Effector memory CD8-positive, alpha-beta T cell (primary cell): Measurements from ENCODE around the gene RTN4R.

ENCODE experiments used
- ATAC-seq: fragments of 150-1000 bp; cut with Tn5 transposase; replicated peaks from 2 replicates; pipeline ENCODE4 v1.10.0; 2021; ENCODE audit warnings: mild to moderate bottlenecking, moderate library complexity
- DNase-seq, 3 experiments: peaks; one replicate each; pipeline ENCODE4 v3.0.0; 2021
- H3K27ac Mint-ChIP-seq, 2 donors: one replicate each; pipeline ENCODE4 v1.8.0; 2022; ENCODE audit warnings: mild to moderate bottlenecking in 2 of 2, mixed read lengths in 2 of 2, moderate library complexity in 2 of 2
- H3K27me3 Mint-ChIP-seq, 2 donors: one replicate each; pipeline ENCODE4 v1.8.0; 2022; ENCODE audit warnings: mixed read lengths in 2 of 2
- H3K36me3 Mint-ChIP-seq: one replicate; pipeline ENCODE4 v1.8.0; 2022; ENCODE audit warnings: mild to moderate bottlenecking, moderate library complexity, mixed read lengths; ENCODE audit not compliant: insufficient read depth
- H3K4me1 Mint-ChIP-seq, 2 donors: one replicate each; pipeline ENCODE4 v1.8.0; 2022; ENCODE audit warnings: low read depth in 2 of 2, mixed read lengths in 2 of 2
- H3K4me3 Mint-ChIP-seq, 2 donors: one replicate each; pipeline ENCODE4 v1.8.0; 2022; ENCODE audit warnings: mild to moderate bottlenecking in 2 of 2, mixed read lengths in 2 of 2, moderate library complexity in 2 of 2
- H3K9me3 Mint-ChIP-seq, 2 donors: one replicate each; pipeline ENCODE4 v1.8.0; 2022; ENCODE audit warnings: mixed read lengths in 2 of 2

The RTN4R gene

GRCh38 chr22:20229916-20230775, 38.0 kb downstream of the RTN4R start:
- no peaks in the 10 kb centered on the region for H3K4me1 Mint-ChIP-seq
- no peaks in the 10 kb centered on the region for H3K36me3 Mint-ChIP-seq
- ATAC-seq (no peak), DNase-seq (no peak)
- H3K27ac Mint-ChIP-seq, result no peak overlapping the region
- H3K27me3 Mint-ChIP-seq, result no peaks in the 10 kb centered on the region
- H3K4me3 Mint-ChIP-seq, result no peak overlapping the region
- no peaks in the 10 kb centered on the region for H3K9me3 Mint-ChIP-seq

GRCh38 chr22:20228939-20229272, 39.2 kb downstream of the RTN4R start:
- peaks cover 0 to 3% of the 10 kb centered on the region in 2 donors for H3K4me1 Mint-ChIP-seq
- no peaks in the 10 kb centered on the region for H3K36me3 Mint-ChIP-seq
- no peaks in the 10 kb centered on the region for H3K27me3 Mint-ChIP-seq
- H3K27ac Mint-ChIP-seq, result no peak overlapping the region
- ATAC-seq (no peak), DNase-seq (no peak)
- H3K9me3 Mint-ChIP-seq, result no peaks in the 10 kb centered on the region
- no peak overlapping the region for H3K4me3 Mint-ChIP-seq

DNA sequence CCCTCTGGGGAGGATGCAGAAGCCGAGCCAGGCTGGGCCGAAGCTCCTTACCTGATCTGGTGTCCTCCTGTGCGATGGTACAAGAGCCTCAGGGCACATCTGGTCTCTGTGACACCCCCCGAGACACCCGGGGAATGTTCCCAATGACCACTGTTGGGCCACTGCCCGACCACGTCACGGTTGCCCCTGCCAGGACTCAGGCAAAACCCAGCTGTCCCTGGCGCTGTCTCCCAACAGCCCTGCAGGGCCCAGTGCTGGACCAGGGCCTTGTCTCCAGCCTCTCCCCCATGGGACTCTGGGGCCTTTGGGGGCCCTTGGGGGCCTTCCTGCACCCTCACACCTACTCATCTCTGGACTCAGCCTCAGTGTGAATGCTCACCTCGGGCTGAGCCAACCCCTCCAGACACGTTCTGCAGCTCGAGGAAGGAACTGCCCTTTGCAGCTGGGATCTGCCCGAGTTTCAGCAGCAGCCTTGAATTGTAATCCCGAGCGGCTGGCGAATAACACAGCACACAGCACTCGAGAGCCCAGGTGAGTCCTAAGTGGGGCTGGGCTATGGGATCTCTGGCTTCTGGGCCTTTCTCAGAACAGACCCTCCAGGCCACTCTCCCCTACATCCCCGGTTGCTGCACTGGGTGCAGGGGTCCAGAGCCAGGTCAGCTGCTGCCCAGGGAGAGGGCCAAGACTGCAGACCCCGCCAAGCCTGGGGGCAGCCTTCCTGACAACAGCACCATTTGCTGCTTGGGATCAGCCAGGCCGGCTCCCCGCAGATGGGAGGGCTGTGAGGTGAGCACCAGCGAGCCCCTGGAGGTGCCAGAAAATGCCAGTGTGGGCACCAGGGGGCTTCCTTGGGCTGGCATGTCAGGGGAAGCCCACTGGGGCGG, 39.8 kb downstream of the RTN4R start:
- DNase-seq, result no peak
- Mint-ChIP-seq H3K36me3 (no peaks in the 10 kb centered on the region), H3K27me3 (no peaks in the 10 kb centered on the region), H3K9me3 (no peaks in the 10 kb centered on the region), H3K4me3 (no peak overlapping the region), H3K27ac (no peak overlapping the region), H3K4me1 (peaks cover 0 to 3% of the 10 kb centered on the region in 2 donors)
- no peak for ATAC-seq

GRCh38 chr22:20227363-20227762, 40.8 kb downstream of the RTN4R start:
- no peak overlapping the region for H3K27ac Mint-ChIP-seq
- H3K9me3 Mint-ChIP-seq, result no peaks in the 10 kb centered on the region
- peaks cover 2% of the 10 kb centered on the region for H3K36me3 Mint-ChIP-seq

DNA sequence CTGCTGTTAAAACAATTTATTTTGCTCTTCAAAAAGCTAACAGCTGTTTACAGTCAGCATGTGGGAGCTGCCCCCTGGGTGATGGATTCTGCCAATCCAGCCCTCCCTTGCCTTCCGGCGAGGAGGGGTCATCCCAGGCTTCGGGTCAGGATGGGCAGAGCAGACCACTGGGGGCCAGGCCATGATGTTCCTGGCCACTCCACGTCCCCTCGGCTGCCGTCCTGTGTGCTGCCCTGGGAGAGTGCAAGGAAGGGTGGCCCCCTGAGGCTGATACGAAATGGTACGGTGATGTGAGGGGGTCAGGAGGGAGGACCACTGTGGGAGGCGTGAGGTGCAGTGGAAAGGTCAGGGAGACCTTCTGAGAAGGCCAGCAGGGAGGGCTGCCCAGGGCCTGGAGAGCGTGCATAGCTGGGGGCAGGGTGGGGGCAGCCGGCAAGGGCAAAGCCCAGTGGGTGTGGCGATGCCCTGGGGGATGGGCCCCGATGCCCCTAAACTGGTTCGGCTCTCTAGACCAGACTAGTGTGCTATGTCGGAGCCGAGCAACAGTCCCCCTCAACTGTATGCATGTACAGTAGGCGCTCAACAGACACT, 41.3 kb downstream of the RTN4R start:
- Mint-ChIP-seq H3K36me3 (peaks cover 2% of the 10 kb centered on the region), H3K27ac (peak overlapping the region in 1 of 2 donors; percentile 78), H3K4me3 (no peak overlapping the region), H3K9me3 (no peaks in the 10 kb centered on the region), H3K4me1 (peaks cover 0 to 3% of the 10 kb centered on the region in 2 donors), H3K27me3 (no peaks in the 10 kb centered on the region)
- DNase-seq (no peak), ATAC-seq (no peak)

More at GRCh38 chr22:20227363-20227762, 40.8 kb downstream of the RTN4R start:
- ATAC-seq (no peak), DNase-seq (no peak)
- Mint-ChIP-seq H3K4me3 (no peak overlapping the region), H3K27me3 (no peaks in the 10 kb centered on the region), H3K4me1 (peaks cover 0 to 3% of the 10 kb centered on the region in 2 donors)

GRCh38 chr22:20226077-20226716, 41.9 kb downstream of the RTN4R start:
- ATAC-seq, result no peak
- DNase-seq, result no peak
- no peak overlapping the region for H3K4me3 Mint-ChIP-seq
- peaks cover 2% of the 10 kb centered on the region for H3K36me3 Mint-ChIP-seq
- H3K4me1 Mint-ChIP-seq, result peaks cover 0 to 3% of the 10 kb centered on the region in 2 donors
- H3K9me3 Mint-ChIP-seq, result no peaks in the 10 kb centered on the region
- H3K27ac Mint-ChIP-seq, result peak overlapping the region in 1 of 2 donors; percentile 78
- H3K27me3 Mint-ChIP-seq, result no peaks in the 10 kb centered on the region

DNA sequence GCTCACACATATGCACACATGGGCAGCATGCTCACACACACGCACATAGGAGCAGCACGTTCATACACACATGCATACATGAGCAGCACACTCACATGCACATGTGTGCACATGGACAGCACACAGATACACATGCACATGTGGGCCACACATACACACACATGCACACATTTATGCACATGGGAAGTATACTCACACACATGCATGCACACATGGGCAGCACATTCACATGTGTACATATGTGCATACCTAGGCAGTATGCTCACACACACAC, 42.5 kb downstream of the RTN4R start:
- H3K27me3 Mint-ChIP-seq, result no peaks in the 10 kb centered on the region

DNA sequence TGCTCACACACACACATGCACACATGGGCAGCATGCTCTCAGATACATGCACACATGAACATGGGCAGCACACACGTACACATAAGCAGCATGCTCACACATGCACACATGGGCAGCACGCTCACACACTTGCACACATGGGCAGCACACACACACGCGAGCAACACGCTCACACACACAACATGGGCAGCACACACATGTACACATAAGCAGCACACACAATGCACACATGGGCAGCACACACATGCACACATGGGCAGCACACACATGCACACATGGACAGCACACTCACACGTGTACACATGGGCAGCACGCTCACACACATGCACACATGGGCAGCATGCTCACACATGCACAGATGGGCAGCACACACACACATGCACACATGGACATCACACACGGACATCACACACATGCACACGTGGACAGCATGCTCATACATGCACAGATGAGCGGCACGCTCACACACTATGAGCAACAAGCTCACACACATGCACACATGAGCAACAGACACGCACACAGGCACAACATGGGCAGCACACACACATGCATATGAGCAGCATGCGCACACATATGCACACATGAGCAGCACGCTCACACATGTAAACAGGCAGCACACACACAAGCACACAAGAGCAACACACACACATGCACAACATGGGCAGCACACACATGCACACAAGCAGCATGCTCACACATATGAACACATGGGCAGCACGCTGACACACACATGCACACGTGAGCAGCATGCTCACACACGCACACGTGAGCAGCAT, 43.0 kb downstream of the RTN4R start:
- peaks cover 2% of the 10 kb centered on the region for H3K36me3 Mint-ChIP-seq
- H3K4me1 Mint-ChIP-seq, result peaks cover 0 to 3% of the 10 kb centered on the region in 2 donors
- H3K27ac Mint-ChIP-seq, result peak overlapping the region in 1 of 2 donors; percentile 62
- DNase-seq (no peak), ATAC-seq (no peak)
- no peaks in the 10 kb centered on the region for H3K27me3 Mint-ChIP-seq
- H3K4me3 Mint-ChIP-seq, result no peak overlapping the region
- H3K9me3 Mint-ChIP-seq, result no peaks in the 10 kb centered on the region

More for the DNA sequence above, 42.5 kb downstream of the RTN4R start:
- no peak overlapping the region for H3K4me3 Mint-ChIP-seq
- peaks cover 0 to 3% of the 10 kb centered on the region in 2 donors for H3K4me1 Mint-ChIP-seq
- peaks cover 2% of the 10 kb centered on the region for H3K36me3 Mint-ChIP-seq
- no peak for ATAC-seq
- DNase-seq, result no peak
- H3K27ac Mint-ChIP-seq, result no peak overlapping the region
- no peaks in the 10 kb centered on the region for H3K9me3 Mint-ChIP-seq

- ATAC-seq, result no peak
- H3K27me3 Mint-ChIP-seq, result no peaks in the 10 kb centered on the region
- no peaks in the 10 kb centered on the region for H3K9me3 Mint-ChIP-seq
- peak overlapping the region in 1 of 2 donors; percentile 20 for H3K27ac Mint-ChIP-seq
- no peak overlapping the region for H3K4me3 Mint-ChIP-seq
- H3K4me1 Mint-ChIP-seq, result peaks cover 0 to 3% of the 10 kb centered on the region in 2 donors
- H3K36me3 Mint-ChIP-seq, result peaks cover 2% of the 10 kb centered on the region
- DNase-seq, result no peak
Measured at GRCh38 chr22:20224256-20224626, 43.9 kb downstream of the RTN4R start.

- H3K36me3 Mint-ChIP-seq, result peaks cover 2% of the 10 kb centered on the region
- DNase-seq (no peak), ATAC-seq (no peak)
- H3K4me1 Mint-ChIP-seq, result peaks cover 0 to 3% of the 10 kb centered on the region in 2 donors
- H3K27me3 Mint-ChIP-seq, result peaks cover under 1% of the 10 kb centered on the region in 2 donors
- H3K27ac Mint-ChIP-seq, result peak overlapping the region; percentile 54 to 73
- no peak overlapping the region for H3K4me3 Mint-ChIP-seq
- H3K9me3 Mint-ChIP-seq, result no peaks in the 10 kb centered on the region
Measured at GRCh38 chr22:20223421-20224255, 44.5 kb downstream of the RTN4R start.

DNA sequence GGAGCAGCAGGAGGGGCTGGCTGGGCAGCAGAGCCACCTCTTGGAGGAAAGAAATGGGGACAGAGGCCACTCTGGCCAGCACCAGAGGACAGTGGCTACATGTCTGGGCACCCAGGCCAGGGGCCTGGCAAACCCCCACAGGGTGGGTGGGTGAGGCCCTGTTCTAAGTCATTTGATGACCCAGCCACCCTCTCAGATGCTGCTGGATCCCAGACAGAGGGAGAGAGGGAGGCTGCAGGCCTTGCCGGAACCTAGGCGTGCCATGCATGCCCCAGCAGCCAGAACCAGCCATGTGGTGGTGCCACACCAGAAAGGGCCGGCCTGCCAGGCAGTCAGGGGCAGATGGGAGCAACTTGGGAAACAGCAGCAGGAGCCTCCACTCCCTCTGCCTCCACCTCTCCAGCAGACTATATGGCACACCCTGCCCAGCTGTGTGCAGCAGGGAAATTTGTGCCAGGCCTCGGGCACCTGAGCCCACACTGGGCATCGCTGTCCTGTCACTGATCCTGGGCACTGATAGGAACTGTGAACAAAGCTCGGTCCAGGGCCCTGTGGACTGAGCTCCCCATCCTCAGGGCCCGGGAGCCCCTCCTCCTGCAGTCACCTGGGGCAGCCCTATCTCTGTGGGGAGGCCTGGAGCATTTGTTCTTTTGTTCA, 45.2 kb downstream of the RTN4R start:
- Mint-ChIP-seq H3K36me3 (peaks cover 2% of the 10 kb centered on the region), H3K27me3 (peaks cover 6 to 7% of the 10 kb centered on the region in 2 donors), H3K27ac (peak overlapping the region; percentile 54 to 73), H3K9me3 (no peaks in the 10 kb centered on the region), H3K4me1 (peaks cover 0 to 3% of the 10 kb centered on the region in 2 donors), H3K4me3 (no peak overlapping the region)
- DNase-seq (no peak), ATAC-seq (no peak)
